Fibroblast of gingiva (primary cell): ENCODE results near the gene MAPKAPK3.

ENCODE experiments used
- DNase-seq: peaks from one replicate; pipeline ENCODE4 v3.0.0-alpha.2; 2011; ENCODE audit warnings: low read depth

The MAPKAPK3 gene

DNA sequence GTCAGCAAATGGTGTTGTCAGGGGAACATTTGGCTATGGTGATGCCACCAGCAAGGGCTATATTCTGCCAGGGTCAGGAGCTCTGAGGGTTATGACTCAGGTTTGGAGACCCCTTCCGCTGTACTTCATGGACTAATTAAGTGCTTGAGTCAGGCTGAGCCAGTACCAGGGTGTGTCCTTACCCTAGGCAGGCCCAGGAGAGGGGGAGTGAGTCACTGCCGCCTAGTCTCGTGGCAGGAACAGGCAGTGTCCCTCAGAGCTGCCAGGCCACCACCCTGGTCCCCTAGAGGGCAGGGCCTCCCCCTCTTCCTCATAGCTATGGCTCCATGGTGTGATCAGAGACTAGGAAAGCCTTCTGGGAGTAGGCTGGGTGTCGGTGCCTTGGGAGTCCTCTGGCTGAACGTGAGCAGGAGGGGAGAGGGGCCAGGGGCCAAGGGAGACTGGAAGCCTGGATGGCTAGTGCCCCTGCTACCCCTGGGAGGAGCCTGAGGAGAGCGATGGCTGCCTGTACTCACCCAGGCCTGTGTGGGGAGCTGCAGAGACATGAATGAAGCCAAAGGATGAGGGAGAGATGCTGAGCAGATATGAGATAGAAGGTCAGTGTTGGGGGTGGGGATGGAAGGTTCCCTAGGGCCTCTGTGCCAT lies 10.6 kb downstream of the MAPKAPK3 start:
- DNase-seq: peak; percentile 66

DNA sequence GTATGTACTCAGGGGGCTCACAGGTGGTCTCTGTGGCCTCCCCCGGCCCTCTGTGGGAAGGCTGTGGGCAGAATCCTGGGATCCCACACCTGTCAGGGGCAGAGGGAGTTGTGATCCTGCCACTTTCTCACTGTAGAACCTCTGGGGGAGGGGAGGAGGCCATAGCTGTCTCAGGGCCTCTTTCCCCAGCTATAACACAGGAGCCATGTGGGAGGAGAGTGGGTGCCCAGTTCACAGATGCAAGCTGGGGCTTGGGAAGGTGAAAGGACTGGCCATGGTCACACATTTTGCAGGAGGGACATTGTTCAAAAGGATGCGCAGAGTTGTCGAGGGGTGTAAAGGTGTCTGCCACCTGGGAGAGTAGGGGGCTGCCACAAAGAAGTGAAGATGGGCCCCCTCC lies 11.7 kb downstream of the MAPKAPK3 start:
- DNase-seq: no peak

DNA sequence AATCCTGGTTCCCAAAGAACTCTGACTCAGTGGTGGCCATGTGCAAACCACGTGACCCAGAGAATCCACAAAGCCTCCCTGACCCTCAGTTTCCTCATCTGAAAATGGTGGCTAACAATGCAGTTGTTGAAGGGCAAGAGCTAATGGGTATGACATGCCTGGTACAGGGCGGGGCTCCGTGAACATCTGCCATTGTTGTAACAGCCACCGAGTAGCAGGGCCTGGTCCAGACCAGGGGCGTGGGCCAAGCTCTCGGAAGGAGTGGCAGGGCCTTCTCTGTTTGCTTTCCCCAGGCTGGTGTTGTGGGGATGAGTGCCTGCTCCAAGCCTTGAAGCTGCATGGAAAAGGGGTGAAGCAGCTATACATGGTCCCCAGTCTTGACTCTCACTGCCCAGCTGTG lies 13.4 kb downstream of the MAPKAPK3 start:
- no peak for DNase-seq

DNA sequence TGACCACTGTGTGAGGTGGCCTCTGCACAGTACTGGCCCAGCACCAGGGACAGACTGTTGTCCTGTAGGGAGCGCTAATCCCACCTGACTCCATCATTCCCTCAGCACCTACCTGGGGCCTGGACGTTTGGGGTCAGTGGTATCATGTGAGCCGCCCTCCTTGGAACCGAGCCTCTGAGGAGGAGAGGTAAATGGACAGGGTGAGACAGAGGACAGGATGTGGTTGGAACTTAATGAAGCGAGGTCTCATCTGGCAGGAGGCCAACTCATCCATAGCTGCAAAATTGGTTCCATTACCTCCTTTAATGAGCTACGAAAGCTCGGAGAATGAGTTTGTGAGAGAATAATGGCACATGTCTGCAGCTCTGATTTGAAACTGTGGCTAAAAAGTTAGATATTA lies 13.9 kb downstream of the MAPKAPK3 start:
- DNase-seq: no peak

DNA sequence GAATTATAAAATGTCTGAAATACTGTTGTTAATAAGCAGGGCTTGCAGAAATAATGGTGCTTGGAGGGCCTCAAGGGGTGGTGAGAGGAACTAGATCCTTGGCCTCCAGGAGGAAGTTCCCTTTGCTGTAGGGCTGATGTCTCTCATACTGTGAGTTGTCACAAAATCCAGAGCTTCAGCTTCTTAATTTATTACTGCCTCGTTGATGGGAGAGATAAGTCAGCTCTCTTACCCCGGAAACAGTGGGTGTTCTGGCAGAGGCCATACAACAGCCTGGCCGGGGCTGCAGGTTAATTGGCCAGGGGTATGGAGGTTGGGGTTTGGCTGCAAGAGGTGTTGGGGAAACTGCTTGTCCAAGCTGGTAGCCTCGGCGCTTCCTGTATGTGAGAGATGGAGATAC lies 15.5 kb downstream of the MAPKAPK3 start:
- no peak for DNase-seq

DNA sequence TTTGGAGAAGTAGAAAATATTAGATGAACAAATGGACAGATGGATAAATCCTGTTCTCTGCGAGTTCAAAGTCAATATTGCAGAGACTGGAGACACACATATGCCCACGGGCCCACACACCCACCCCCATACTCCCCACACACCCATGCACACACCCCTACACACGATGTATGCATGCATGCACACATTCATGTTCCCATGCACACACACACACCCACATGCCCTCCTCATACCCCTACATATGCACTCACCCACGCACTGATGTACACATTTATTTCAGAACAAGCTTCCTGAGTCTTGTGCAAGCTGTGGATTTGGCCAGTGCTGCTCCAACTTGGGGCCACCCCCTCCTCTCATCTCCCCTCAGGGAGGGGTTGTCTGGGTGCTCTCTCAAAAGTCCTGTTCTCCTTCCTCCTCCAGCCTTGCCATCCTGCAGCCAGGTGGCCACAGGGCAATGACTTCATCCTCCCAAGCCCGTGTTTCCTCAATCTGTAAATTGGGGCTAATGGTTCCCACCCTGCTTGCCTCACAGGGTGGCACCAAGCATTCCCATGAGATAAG lies 16.4 kb downstream of the MAPKAPK3 start:
- DNase-seq: no peak

DNA sequence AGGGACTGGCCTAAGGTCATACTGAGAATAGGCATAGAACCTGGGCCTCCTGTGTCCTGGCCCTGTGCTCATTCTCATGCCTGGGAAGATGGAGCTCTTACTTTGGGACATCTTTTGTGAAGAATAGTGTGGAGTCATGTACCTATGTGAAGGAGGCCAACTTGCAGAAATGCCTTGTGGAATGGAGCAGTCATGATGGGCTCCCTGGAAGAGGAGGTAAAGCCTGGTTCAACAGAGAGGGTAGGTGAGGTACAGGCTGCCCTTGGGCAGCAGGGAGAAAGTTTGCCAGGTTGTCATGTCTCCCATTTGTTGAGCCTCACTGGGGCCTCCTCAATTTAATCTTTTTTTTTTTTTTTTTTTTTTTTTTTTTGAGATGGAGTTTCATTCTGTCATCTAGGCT lies 18.1 kb downstream of the MAPKAPK3 start:
- no peak for DNase-seq

DNA sequence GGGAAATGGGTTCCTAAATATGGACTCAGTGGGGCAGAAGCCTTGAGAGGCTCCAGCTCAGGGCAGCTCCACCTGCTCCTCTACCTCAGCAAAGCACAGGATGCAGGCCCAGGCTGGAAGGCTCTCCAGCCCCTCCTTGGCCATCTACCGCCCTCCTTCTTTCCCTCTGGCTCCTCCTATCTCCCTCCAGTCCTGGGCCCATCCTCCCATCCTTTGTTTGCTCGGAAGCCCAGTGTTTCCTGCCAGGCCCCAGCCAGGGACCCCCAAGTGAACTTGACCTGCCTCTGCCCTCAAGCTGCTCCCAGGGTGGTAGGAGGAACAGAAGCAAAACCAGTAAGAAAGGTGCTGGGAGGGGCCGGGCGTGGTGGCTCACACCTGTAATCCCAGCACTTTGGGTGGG lies 20.1 kb downstream of the MAPKAPK3 start:
- no peak for DNase-seq

DNA sequence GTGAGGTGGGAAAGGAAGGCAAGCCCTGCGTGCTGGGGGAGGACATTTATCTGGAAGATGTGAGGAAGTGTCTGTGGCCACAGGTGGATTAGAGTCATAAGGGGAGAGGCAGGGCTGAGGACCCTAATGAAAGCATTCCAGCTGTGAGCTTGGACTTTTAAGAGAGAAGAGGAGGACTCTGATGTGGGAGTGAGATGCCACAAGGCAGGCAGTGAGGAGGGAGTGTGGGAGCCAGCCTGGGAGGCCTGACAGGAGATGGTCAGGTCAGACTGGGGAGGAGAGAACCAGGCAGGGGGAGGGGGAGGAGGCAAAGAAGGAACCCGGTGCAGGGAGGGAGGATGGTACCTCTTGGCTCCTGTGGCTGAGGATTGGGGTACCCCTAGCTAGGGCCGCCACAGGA lies 21.0 kb downstream of the MAPKAPK3 start:
- no peak for DNase-seq

DNA sequence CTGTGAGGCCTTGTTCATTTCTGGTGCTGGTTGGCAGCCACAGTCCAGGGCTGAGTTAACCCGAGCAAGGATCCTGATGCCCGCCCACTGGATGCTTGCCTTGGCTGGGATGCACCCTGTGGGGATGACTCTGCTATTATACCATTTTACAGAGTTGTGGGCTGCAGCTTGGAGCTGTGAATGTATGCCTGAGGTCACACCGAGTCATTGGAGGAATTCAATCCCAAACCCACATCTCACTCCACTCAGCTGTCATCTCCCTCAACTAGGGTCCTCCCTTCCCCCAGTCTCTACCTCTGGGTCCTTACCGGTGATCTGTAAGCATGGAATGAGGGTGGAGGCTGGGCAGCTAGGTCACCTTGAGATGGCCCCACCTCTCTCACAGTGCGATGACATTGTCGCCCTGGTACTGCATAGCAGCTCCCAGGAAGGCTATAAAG lies 22.1 kb downstream of the MAPKAPK3 start:
- DNase-seq: peak; percentile 44

DNA sequence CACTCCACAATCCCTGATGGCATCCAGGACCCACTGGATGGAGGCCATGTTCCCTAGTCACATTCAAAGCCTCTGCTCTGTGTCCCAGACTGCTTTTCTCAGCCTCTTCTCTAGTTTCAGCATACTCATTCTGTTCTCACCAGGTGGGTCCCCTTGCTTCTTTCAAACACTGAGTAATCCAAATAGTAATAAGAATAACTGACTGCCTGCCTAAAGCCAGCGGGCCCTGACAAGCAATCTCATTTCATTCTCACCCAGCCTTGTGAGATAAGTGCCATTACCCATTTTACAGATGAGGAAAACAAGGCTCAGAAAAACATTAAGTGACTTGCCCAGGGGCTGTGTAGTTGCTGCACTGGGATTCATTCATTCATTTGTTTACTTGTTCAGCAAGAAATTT lies 25.4 kb downstream of the MAPKAPK3 start:
- DNase-seq: no peak

DNA sequence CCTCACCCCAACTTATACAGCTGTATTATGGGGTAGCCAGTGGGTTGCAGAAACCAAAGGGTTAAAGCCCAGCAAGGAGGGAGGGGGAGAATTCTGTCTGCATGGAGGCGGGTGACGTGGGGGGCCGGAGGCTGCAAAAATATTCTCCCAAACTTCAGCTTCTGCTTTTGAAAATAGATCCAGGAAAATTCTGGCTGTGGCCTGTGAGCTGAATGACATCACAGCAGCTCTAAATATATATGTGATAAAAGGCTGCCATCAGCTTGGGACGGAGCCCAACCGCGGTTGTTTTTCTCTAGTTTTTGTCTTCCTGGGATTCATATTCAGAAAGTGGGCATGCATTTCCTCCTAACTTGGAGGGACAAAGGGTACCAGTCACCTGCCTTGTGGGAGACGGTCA lies 27.6 kb downstream of the MAPKAPK3 start:
- DNase-seq: no peak

DNA sequence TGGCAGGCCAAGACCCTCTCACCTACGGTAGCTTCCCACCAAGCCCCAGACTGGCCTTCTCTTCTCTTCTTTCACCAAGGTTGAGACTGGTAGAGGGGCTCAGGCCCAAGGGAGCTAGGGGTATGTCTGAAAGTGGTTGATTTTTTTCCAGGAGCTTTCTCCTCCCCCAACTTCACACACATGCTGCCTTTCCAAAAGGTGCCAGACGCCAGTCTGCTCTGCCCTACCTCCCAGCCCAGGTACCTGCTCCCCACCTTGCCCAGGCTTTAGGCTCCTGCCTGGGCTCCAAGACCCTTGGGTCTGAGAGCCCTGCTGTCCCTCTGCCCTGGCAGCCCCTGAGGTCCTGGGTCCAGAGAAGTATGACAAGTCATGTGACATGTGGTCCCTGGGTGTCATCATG lies 28.4 kb downstream of the MAPKAPK3 start:
- DNase-seq: no peak

DNA sequence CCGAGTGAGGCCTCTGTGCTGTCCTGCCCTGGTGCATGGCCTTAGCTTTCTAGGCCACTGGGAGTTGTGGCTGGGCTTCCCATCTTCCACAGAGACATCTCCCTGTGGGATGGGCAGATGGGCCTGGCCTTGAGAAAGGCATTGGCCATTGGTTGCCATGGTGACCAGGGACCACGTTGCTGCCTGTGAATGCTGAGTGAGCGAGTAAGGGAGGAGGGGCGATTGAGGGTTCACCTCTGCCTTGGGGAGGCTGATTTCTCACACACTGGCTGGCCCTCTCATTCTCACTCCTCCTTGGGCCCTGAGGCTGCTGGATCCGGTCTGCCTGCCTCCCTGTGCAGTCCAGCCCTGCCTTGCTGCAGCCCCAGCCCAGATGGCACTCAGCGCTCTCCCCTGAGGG lies 31.4 kb downstream of the MAPKAPK3 start:
- no peak for DNase-seq

DNA sequence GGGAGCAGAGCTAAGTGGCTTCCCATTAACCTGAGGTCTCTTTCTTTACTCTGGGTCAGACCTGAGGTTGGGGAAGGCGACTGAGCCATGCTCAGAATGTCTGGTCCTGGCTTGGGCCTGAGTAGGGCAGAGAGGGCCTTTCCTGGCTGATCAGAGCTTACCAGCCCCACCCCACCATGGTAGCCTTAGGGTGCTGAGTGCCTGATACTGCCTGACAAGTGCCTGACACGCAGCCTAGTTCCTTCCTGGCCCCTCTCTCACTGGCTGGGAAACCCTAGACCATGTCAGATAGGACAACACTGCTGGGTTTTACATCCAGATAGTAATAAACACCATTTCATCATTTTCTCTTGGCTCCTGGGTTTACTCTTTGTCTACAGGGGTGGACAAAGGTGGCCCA lies 32.0 kb downstream of the MAPKAPK3 start:
- no peak for DNase-seq

DNA sequence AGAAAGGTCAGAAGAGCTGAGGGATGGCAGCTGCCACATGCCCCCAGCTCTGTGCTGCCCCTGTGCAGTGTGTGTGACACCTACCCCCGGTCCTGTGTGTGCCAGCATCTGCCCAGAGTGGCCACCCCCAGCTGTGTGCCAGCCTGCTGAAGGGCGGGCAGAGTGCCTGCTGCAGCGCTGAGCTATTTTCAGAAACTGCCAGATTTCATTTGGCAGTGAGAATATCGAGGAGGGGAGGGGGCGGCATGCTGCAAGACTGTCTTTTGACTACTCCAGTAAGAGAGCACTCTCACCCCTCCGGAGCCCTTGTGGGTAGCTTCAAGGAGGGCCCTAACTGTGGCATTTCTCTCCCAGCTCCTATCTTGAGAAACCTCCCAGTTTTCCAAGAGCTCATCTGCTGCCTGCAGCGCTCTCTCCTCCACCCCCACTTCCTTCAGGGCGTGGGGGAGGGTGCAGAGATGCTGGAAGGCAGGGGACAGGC lies 32.5 kb downstream of the MAPKAPK3 start:
- no peak for DNase-seq

DNA sequence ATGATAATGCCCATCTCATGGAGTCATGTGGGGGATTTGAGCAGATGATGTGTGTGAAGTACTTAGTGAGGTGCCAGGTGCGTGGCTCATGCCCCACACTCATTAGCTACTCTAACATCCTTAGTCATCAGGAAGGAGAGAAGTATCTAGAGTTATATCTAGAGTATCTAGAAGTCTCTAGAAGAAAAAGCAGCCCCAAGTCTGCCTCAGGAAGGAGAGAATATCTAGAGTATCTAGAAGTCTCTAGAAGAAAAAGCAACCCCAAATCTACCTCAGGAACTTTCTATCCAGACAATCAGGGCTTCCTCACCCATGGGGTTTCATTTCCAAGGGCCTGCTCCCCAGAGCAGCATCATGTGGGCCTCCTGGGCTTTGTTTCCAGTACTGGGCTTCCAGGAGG lies 33.1 kb downstream of the MAPKAPK3 start:
- no peak for DNase-seq

DNA sequence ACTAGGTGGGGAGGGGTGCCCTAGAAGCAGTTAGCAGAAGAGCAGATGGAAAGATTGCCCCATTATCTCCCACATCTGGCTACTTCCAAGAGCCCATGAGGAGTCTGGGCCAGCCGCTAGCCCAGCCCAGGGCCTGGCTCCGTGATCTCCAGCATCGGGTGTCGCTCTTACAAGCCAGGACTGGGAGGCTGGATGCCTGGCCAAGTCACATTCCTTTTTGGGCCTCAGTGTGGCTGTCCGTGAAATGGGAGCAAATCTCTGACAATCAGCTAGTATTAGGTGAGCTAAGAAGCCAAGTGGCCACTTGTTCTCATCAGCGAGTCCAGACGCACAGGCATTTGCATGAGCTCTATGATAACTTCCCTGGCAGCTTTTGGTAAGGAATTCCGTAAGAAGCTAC lies 34.5 kb downstream of the MAPKAPK3 start:
- no peak for DNase-seq

DNA sequence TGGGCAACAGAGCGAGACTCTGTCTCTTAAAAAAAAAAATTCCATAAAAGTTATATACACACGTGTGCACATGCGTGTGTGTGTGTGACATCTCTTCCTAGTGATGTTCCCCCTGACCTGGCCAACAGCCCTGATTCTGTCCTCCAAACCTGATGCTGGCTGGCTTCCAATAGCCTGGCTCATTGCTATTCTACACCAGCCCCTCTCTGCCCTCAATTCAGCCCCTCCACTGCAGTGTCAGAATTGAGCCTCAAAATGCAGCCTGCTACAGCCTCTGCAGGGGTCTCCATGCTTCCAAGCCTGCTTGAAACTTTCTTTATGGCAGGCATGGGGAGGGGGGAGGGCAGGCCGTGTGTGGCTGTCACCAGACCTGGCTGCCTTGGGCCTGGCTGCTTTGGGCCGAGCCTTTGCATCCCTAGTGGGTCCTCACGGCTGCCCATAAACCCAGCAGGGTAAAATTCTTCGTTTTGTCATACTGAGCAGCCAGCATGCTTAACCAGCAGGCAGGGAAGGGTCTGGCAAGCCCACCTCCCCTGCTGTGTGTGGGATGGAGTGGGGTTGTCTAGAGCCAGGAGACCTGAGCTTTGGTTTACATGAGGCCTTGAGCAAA lies 35.1 kb downstream of the MAPKAPK3 start:
- DNase-seq: no peak

DNA sequence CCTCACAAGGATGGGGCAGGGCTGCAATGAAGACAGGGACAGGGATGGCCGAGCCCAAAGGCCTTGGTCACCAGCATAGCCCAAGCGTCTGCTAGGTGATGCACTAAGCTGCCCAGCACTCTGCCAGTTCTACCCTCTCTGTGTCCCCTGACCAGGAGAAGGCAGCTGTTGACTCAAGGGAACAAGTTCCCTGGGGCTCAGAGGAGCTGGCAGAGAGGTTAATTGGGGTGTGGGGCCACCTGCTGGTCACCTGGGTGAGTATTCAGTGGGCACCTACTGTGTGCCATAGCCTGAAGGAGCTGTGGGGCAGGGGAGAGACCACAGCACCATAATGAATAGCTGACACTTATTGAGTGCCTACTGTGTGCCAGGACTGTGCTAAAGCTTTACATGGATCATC lies 35.8 kb downstream of the MAPKAPK3 start:
- DNase-seq: no peak

DNA sequence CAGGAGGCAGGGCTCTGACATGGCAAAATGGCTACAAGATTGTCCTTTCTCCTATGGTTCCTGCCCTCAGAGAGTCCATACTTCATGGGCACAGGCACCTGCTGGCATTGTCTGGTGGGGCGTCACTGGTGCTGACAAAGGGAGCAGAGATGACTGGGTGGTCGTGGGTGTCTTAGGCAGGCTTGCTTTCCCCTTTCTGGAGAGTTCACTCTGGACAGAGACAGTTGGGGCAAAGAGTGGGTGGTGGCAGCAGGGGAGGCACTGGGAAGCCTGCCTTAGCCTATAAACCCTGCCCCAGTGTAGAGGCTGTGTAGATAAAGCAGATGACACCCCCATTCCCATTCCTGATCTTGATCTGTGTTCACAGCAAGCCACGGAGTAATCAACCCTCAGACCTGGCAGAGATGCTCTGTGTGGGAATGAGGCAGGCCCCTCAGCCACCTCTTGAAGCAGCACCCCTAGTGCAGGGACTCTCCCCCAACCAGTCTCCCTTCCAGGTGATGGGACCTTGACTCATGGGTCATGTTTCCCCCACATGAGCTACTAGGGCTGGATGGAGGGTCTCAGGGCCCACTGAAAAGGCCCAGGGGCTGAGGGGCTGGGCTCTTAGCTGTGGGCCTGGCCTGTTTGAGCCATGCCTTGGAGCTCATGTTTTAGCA lies 37.1 kb downstream of the MAPKAPK3 start:
- DNase-seq: no peak

DNA sequence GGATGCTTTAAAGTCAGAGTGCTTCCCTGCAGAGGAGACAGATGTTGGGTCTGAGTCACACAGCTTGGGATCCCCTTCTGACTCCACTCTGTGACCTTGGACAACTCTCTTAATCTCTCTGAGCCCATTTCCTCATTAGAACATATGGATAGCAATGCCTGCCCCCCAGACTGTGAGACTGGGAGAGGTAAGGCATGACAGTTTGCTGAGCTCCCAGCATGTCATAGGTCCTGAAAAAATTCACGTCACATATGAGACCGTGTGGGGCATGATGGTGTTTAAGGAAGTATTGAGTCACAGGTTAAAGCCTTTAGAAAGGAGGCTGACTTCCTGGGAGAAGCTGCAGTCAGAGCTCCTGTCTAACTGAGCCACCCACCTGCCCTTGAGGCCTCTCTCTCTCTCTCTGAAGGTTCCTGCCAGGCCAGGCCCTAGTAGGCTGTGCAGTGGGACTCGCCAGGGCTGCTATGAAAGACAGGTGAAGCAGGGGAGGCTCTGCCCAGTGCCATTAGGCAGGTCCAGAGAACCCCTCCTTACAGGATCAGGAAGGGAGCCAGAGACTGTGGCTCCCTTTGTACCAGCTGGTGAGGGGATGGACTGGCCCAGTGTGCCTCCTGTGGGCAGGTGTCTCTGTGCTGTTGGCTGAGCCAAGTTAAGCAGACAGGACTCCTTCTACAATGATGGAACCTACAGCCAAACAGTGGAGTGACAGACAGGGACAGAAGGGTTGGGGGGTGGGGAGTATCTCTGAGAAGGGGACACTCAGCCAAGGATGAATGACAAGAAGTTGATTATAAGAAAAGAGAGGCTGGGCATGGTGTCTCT lies 38.3 kb downstream of the MAPKAPK3 start:
- DNase-seq: no peak
